ENCODE data around the gene KNDC1. TPM values are rescaled to one million over a fixed set of nuclear protein-coding genes. Genes with fewer than 3 reads are reported as not detected.

KNDC1 gene
- total RNA-seq, 1 experiment from 2014 or later: 15.7 TPM

- Histone ChIP-seq H3K27me3 (ENCODE audit: insufficient read depth, low read length) (no peaks in the 10 kb centered on the region), H3K27ac (ENCODE audit: insufficient read length, low read depth, low read length) (no peak overlapping the region), H3K9me3 (ENCODE audit: control insufficient read depth, low read depth, low read length) (no peaks in the 10 kb centered on the region), H4K91ac (ENCODE audit: insufficient read length, low read depth, low read length) (no peak overlapping the region), H3K4ac (ENCODE audit: low read depth, low read length) (no peak overlapping the region), H2BK5ac (ENCODE audit: insufficient read length, low read length) (no peak overlapping the region), H3K56ac (ENCODE audit: insufficient read length, low read depth, low read length) (no peak overlapping the region), H3K79me1 (ENCODE audit: insufficient read depth, low read depth, low read length, poor library complexity, severe bottlenecking) (no peaks in the 10 kb centered on the region), H2BK15ac (ENCODE audit: low read depth, low read length) (no peak overlapping the region), H2BK120ac (ENCODE audit: low read depth, low read length, poor library complexity, severe bottlenecking) (no peak overlapping the region), H3K4me1 (ENCODE audit: insufficient read depth, low read length) (no peaks in the 10 kb centered on the region), H3K23me2 (ENCODE audit: insufficient read length, low read depth, low read length, poor library complexity, severe bottlenecking) (no peaks in the 10 kb centered on the region), H3T11ph (ENCODE audit: low read length) (no peak overlapping the region), H2BK12ac (ENCODE audit: insufficient read length, low read depth, low read length) (no peak overlapping the region), H4K8ac (replicated peaks; ENCODE audit: insufficient read length, low read depth, low read length) (no peak overlapping the region), H4K20me1 (ENCODE audit: control insufficient read depth, insufficient read depth, insufficient read length) (no peaks in the 10 kb centered on the region), H3K79me2 (ENCODE audit: insufficient read depth, low read length) (no peaks in the 10 kb centered on the region), H3K14ac (ENCODE audit: insufficient read depth, low read length) (no peak overlapping the region; the same call in 1 of the 2 replicates), H2AFZ (ENCODE audit: low read length) (no peak overlapping the region), H3K4me2 (ENCODE audit: insufficient read depth, insufficient read length, low read length) (no peak overlapping the region), H3K9ac (ENCODE audit: extremely low read depth, insufficient read length, low read length) (no peak overlapping the region), H3K18ac (ENCODE audit: insufficient read length, low read depth, low read length) (no peak overlapping the region), H2BK20ac (ENCODE audit: low read depth, low read length, poor library complexity, severe bottlenecking) (no peak overlapping the region), H2AK5ac (ENCODE audit: insufficient read length, low read length) (no peak overlapping the region), H4K5ac (ENCODE audit: insufficient read length, low read depth, low read length) (no peak overlapping the region), H3K23ac (ENCODE audit: insufficient read length, low read depth, low read length) (no peak overlapping the region)
- no peak overlapping the region for H3K4me3 Mint-ChIP-seq
- WGBS (ENCODE audit: extremely low coverage, insufficient read length, low lambda C conversion rate): no CpG with 5 or more reads among the region's 36 CpGs
- H3K9me3 Mint-ChIP-seq: no peaks in the 10 kb centered on the region
- H3K36me3 Mint-ChIP-seq (ENCODE audit: insufficient read depth in 1 of 3, low read depth in 3 of 3): peaks cover 0 to 9% (median 3%) of the 10 kb centered on the region in 3 experiments; a peak in 4 of 7 replicates
- no peaks in the 10 kb centered on the region for H3K4me1 Mint-ChIP-seq
- no peak for DNase-seq
- no peaks in the 10 kb centered on the region; the same call in none of the 2 replicates for H3K27me3 Mint-ChIP-seq (ENCODE audit: low read depth)
- no peak for TF ChIP-seq CTCF (conservative IDR thresholded peaks at IDR 0.05)
- H3K27ac Mint-ChIP-seq: 0 out of 7 replicates have a peak overlapping the region, but pooled peaks of 1 of the 3 experiments have one; percentile 44
Observed at GRCh38 chr10:133207041-133207600, 47.1 kb downstream of the KNDC1 start.

Data from H9 (cell line).